Tibial nerve (tissue), 4 donors: ENCODE results near the gene PTPRD.

Experiments used
- CTCF ChIP-seq, 5 experiments: fragments of 200-600 bp in 3 of 5; fragments of 450-650 bp in 2 of 5; sonication (generic) in 3 of 5; IDR thresholded peaks; one replicate each; pipeline ENCODE4 v1.5.1; 2016 to 2019; ENCODE audit warnings: antibody characterized with exemption in 5 of 5, mild to moderate bottlenecking in 3 of 5, moderate library complexity in 2 of 5
- EP300 ChIP-seq, 2 donors: sonication (generic); formaldehyde crosslinking; IDR thresholded peaks; one replicate each; pipeline ENCODE4 v1.6.1; 2017; ENCODE audit warnings: antibody characterized with exemption in 2 of 2, mild to moderate bottlenecking in 1 of 2

- no peak for TF ChIP-seq CTCF (IDR thresholded peaks at IDR 0.05)
- no peak for TF ChIP-seq EP300 (IDR thresholded peaks at IDR 0.05)
These were observed 440.3 kb downstream of the PTPRD start for GRCh38 chr9:10172476-10172875.
